ENCODE results near the gene RASD1. TPM values are rescaled to one million over a fixed set of nuclear protein-coding genes. Genes with fewer than 3 reads are reported as not detected.

RASD1 gene
- total RNA-seq, 4 donors from 2014 or later: 76.9 to 413 (median 322) TPM

GRCh38 chr17:17494499-17494869 is 1.7 kb downstream of the RASD1 start:
- no peak for TF ChIP-seq CTCF (IDR thresholded peaks at IDR 0.05)
- ATAC-seq (ENCODE audit: low FRiP score) (no peak), DNase-seq (ENCODE audit: low spot score) (no peak)

GRCh38 chr17:17493986-17494466 is 2.2 kb downstream of the RASD1 start:
- ATAC-seq (ENCODE audit: low FRiP score) (no peak), DNase-seq (ENCODE audit: low spot score) (no peak)
- no peak for TF ChIP-seq CTCF (IDR thresholded peaks at IDR 0.05)

- DNase-seq (ENCODE audit: low spot score) (no peak), ATAC-seq (ENCODE audit: low FRiP score) (no peak)
- TF ChIP-seq CTCF (IDR thresholded peaks at IDR 0.05): no peak
Observed at GRCh38 chr17:17493249-17493985, 2.8 kb downstream of the RASD1 start.

GRCh38 chr17:17492571-17492970 is 3.6 kb downstream of the RASD1 start:
- ATAC-seq (ENCODE audit: low FRiP score): no peak
- no peak for DNase-seq (ENCODE audit: low spot score)
- TF ChIP-seq CTCF (IDR thresholded peaks at IDR 0.05): no peak

- ATAC-seq (ENCODE audit: low FRiP score) (no peak), DNase-seq (ENCODE audit: low spot score) (no peak)
- no peak for TF ChIP-seq CTCF (IDR thresholded peaks at IDR 0.05)
Observed at GRCh38 chr17:17492085-17492484, 4.1 kb downstream of the RASD1 start.

- DNase-seq (ENCODE audit: low spot score) (no peak), ATAC-seq (ENCODE audit: low FRiP score) (no peak)
- TF ChIP-seq CTCF (IDR thresholded peaks at IDR 0.05): no peak
Observed at GRCh38 chr17:17491546-17491988, 4.6 kb downstream of the RASD1 start.

- ATAC-seq (ENCODE audit: low FRiP score) (no peak), DNase-seq (ENCODE audit: low spot score) (no peak)
- TF ChIP-seq CTCF (IDR thresholded peaks at IDR 0.05): no peak
Observed at GRCh38 chr17:17491031-17491471, 5.1 kb downstream of the RASD1 start.

Measured in omental fat pad (tissue), 4 donors.